Liver (tissue), 9 donors: ENCODE data around the gene CEPT1. TPM values are rescaled to one million over a fixed set of nuclear protein-coding genes. Genes with fewer than 3 reads are reported as not detected.

ENCODE experiments used
- DNase-seq: peaks from one replicate; pipeline ENCODE4 v3.0.0-alpha.2; 2017; ENCODE audit warnings: low spot score
- H3K27ac ChIP-seq, 2 donors: one replicate each; pipeline ENCODE4 v1.7.0; 2013; ENCODE audit warnings: inconsistent platforms in 2 of 2, low read length in 2 of 2, control low read depth in 1 of 2, low read depth in 1 of 2, mild to moderate bottlenecking in 1 of 2
- H3K27me3 ChIP-seq, 4 donors: one replicate each; pipeline versions ENCODE4 v1.6.1 to v1.7.0; 2013; ENCODE audit warnings: low read length in 3 of 4, inconsistent platforms in 1 of 4, mild to moderate bottlenecking in 1 of 4, moderate library complexity in 1 of 4; ENCODE audit not compliant: control insufficient read depth in 4 of 4, insufficient read depth in 4 of 4
- H3K36me3 ChIP-seq, 4 donors: one replicate each; pipeline versions ENCODE4 v1.6.1 to v1.7.0; 2013; ENCODE audit warnings: low read length in 3 of 4, mild to moderate bottlenecking in 3 of 4, low read depth in 1 of 4, moderate library complexity in 1 of 4; ENCODE audit not compliant: control insufficient read depth in 4 of 4, insufficient read depth in 3 of 4
- H3K4me1 ChIP-seq, 4 donors: one replicate each; pipeline versions ENCODE4 v1.6.1 to v1.7.0; 2013; ENCODE audit warnings: low read length in 3 of 4, mild to moderate bottlenecking in 3 of 4, moderate library complexity in 1 of 4; ENCODE audit not compliant: control insufficient read depth in 4 of 4, insufficient read depth in 4 of 4
- H3K4me3 ChIP-seq, 3 donors: one replicate each; pipeline versions ENCODE4 v1.6.1 to v1.7.0; 2013; ENCODE audit warnings: low read length in 3 of 3, control low read depth in 1 of 3, low read depth in 1 of 3, mild to moderate bottlenecking in 1 of 3
- H3K9ac ChIP-seq, 2 donors: one replicate each; pipeline ENCODE4 v1.7.0; 2013; ENCODE audit warnings: low read length in 2 of 2, mild to moderate bottlenecking in 2 of 2, moderate library complexity in 2 of 2, control low read depth in 1 of 2, low read depth in 1 of 2
- H3K9me3 ChIP-seq, 4 donors: one replicate each; pipeline versions ENCODE4 v1.6.1 to v1.7.0; 2013; ENCODE audit warnings: low read length in 3 of 4; ENCODE audit not compliant: control insufficient read depth in 4 of 4
- ATF3 ChIP-seq: IDR thresholded peaks from 2 replicates; pipeline ENCODE4 v1.6.1; 2016; ENCODE audit warnings: antibody characterized with exemption
- CTCF ChIP-seq: fragments of 150-350 bp; IDR thresholded peaks from 2 replicates; pipeline ENCODE4 v1.5.1; 2017; ENCODE audit warnings: improper control_type of control experiment, low read depth, low read length; ENCODE audit not compliant: missing input control
- EGR1 ChIP-seq, 2 donors: IDR thresholded peaks; 2 replicates each; pipeline ENCODE4 v1.6.1; 2016 to 2018; ENCODE audit warnings: antibody characterized with exemption in 2 of 2, low read depth in 2 of 2
- FOXA2 ChIP-seq: IDR thresholded peaks from 2 replicates; pipeline ENCODE4 v1.6.1; 2016; ENCODE audit warnings: antibody characterized with exemption
- HNF4A ChIP-seq, 2 donors: conservative IDR thresholded peaks; 2 replicates each; pipeline ENCODE4 v1.6.1; 2016; ENCODE audit warnings: antibody characterized with exemption in 2 of 2, mild to moderate bottlenecking in 2 of 2
- HNF4G ChIP-seq: IDR thresholded peaks from 2 replicates; pipeline ENCODE4 v1.6.1; 2016; ENCODE audit warnings: antibody characterized with exemption
- JUND ChIP-seq, 2 donors: IDR thresholded peaks; 2 replicates each; pipeline ENCODE4 v1.6.1; 2016; ENCODE audit warnings: antibody characterized with exemption in 2 of 2
- MAX ChIP-seq: IDR thresholded peaks from 2 replicates; pipeline ENCODE4 v1.6.1; 2016; ENCODE audit warnings: antibody characterized with exemption
- NR2F2 ChIP-seq: IDR thresholded peaks from 2 replicates; pipeline ENCODE4 v1.6.1; 2016; ENCODE audit warnings: antibody characterized with exemption
- REST ChIP-seq: IDR thresholded peaks from 2 replicates; pipeline ENCODE4 v1.6.1; 2016; ENCODE audit warnings: antibody characterized with exemption, mild to moderate bottlenecking
- SP1 ChIP-seq: IDR thresholded peaks from 2 replicates; pipeline ENCODE4 v1.6.1; 2018; ENCODE audit warnings: antibody characterized with exemption, mild to moderate bottlenecking
- YY1 ChIP-seq: IDR thresholded peaks from 2 replicates; pipeline ENCODE4 v1.6.1; 2016; ENCODE audit warnings: antibody characterized with exemption, mild to moderate bottlenecking
- ZBTB33 ChIP-seq: IDR thresholded peaks from 2 replicates; pipeline ENCODE4 v1.6.1; 2016; ENCODE audit warnings: antibody characterized with exemption
- WGBS: extraction: QIAGEN DNeasy Blood & Tissue Kit; methylation state at CpG from one replicate; pipeline ENCODE4 v1.1.7; 2013; 5-methylcytosine and 5-hydroxymethylcytosine counted together
- polyA plus RNA-seq, 2 donors: library from polyadenylated mRNA; stranded (reverse) in 1 of 2; unstranded in 1 of 2; fragments of 200-250 nt in 1 of 2; fragments of >200 nt in 1 of 2; fragmentation: Nextera tagmentation in 1 of 2; extraction: Ambion mirVana in 1 of 2; gene quantifications; one replicate each; pipeline versions ENCODE4 v1.2.1 to v1.2.3, GENCODE V29; 2013 to 2015
- total RNA-seq, 2 donors: library from RNA; depleted of rRNA; stranded (reverse); fragments of >200 nt; gene quantifications; one replicate each; pipeline ENCODE4 v1.2.3, GENCODE V29; 2014
- donor health status: healthy.
- donor health status: healthy.
- donor health status: healthy.
- donor health status: healthy.
- donor health status: healthy.

Gene CEPT1
- total and polyA plus RNA-seq, 4 donors, result 10.0 to 37.3 (median 27.7) TPM

- no peak for TF ChIP-seq JUND (IDR thresholded peaks at IDR 0.05)
- no peak for TF ChIP-seq FOXA2
- no peak for TF ChIP-seq ZBTB33
- TF ChIP-seq MAX, result no peak
- no peak for TF ChIP-seq NR2F2
- no peak for TF ChIP-seq YY1
- TF ChIP-seq HNF4G, result no peak
- no peak for TF ChIP-seq CTCF
- no peak for TF ChIP-seq HNF4A (conservative IDR thresholded peaks at IDR 0.05)
- no peak for TF ChIP-seq SP1
- TF ChIP-seq ATF3, result no peak
- no peak for TF ChIP-seq REST
- Histone ChIP-seq H3K27ac (no peak overlapping the region), H3K36me3 (no peaks in the 10 kb centered on the region), H3K4me3 (no peak overlapping the region), H3K4me1 (peaks cover 0 to 11% (median 2%) of the 10 kb centered on the region in 4 donors), H3K9ac (no peak overlapping the region), H3K27me3 (no peaks in the 10 kb centered on the region), H3K9me3 (no peaks in the 10 kb centered on the region)
- DNase-seq, result no peak
- 79% methylated on average over 5 of the region's 5 CpGs for WGBS
These were observed 79.7 kb downstream of the CEPT1 start for GRCh38 chr1:111219557-111220286.

- no peak overlapping the region for H3K9ac ChIP-seq
- H3K4me1 ChIP-seq, result peaks cover 0 to 11% (median 2%) of the 10 kb centered on the region in 4 donors
- 87% methylated on average over 6 of the region's 6 CpGs for WGBS
- no peak overlapping the region for H3K27ac ChIP-seq
- no peaks in the 10 kb centered on the region for H3K27me3 ChIP-seq
- no peaks in the 10 kb centered on the region for H3K36me3 ChIP-seq
- no peak for TF ChIP-seq EGR1 (IDR thresholded peaks at IDR 0.05; ENCODE audit: low read depth in 2 of 2)
- no peak overlapping the region for H3K4me3 ChIP-seq
- DNase-seq, result no peak
- H3K9me3 ChIP-seq, result no peaks in the 10 kb centered on the region
These were observed 80.4 kb downstream of the CEPT1 start for GRCh38 chr1:111220302-111220890.
